IMR-90 (cell line): ENCODE measurements around the gene GPC6. TPM values are rescaled to one million over a fixed set of nuclear protein-coding genes. Genes with fewer than 3 reads are reported as not detected.
A peak's percentile ranks its signal among the peaks of the same experiment; 100 is the strongest.

Experiments
- ATAC-seq: fragments of 200-7000 bp; cut with Tn5 transposase; 2 replicates; pipeline ENCODE4 v1.9.1; 2020; ENCODE audit warnings: low read depth, mild to moderate bottlenecking, moderate library complexity
- BruUV-seq: library from RNA; stranded (reverse); fragments of 400-500 nt; replicated peaks from 2 replicates; lab custom pipeline; 2021; lab: Mats Ljungman, UMichigan
- CTCF ChIA-PET: fragments of 300-600 bp; formaldehyde crosslinking; extraction: SDS; loops from one replicate; lab custom pipeline; 2021; ENCODE audit warnings: antibody characterized with exemption; lab: Yijun Ruan, JAX
- POLR2A ChIA-PET: fragments of 300-600 bp; sonication (Branson Sonifier 250); formaldehyde crosslinking; loops from one replicate; lab custom pipeline; 2022; ENCODE audit warnings: antibody characterized with exemption; ENCODE audit not compliant: unreplicated experiment; lab: Charles Lee
- DNase-seq: peaks from one replicate; pipeline ENCODE4 v3.0.0; 2013
- H2AFZ ChIP-seq: replicated peaks from 2 replicates; pipeline ENCODE3; 2013; ENCODE audit warnings: low read length, mild to moderate bottlenecking; ENCODE audit not compliant: poor library complexity
- H2AK5ac ChIP-seq: 2 replicates; pipeline ENCODE4 v1.6.1; 2013; ENCODE audit warnings: low read depth, low read length, inconsistent platforms
- H2AK9ac ChIP-seq: replicated peaks from 2 replicates; pipeline ENCODE3; 2013; ENCODE audit warnings: mild to moderate bottlenecking, low read depth, low read length, moderate library complexity; ENCODE audit not compliant: poor library complexity
- H2BK120ac ChIP-seq: 2 replicates; pipeline ENCODE4 v1.6.1; 2013; ENCODE audit warnings: low read depth, low read length, inconsistent platforms
- H2BK15ac ChIP-seq: 3 replicates; pipeline ENCODE4 v1.6.1; 2013; ENCODE audit warnings: low read depth, low read length, inconsistent platforms
- H2BK20ac ChIP-seq: 2 replicates; pipeline ENCODE4 v1.6.1; 2013; ENCODE audit warnings: low read depth, mild to moderate bottlenecking, inconsistent platforms, low read length, moderate library complexity
- H2BK5ac ChIP-seq: 2 replicates; pipeline ENCODE4 v1.6.1; 2013; ENCODE audit warnings: mild to moderate bottlenecking, low read depth, low read length, inconsistent platforms; ENCODE audit not compliant: poor library complexity, severe bottlenecking
- H3K14ac ChIP-seq: replicated peaks from 2 replicates; pipeline ENCODE4 v1.6.1; 2013; ENCODE audit warnings: low read depth, low read length, inconsistent platforms
- H3K18ac ChIP-seq: 2 replicates; pipeline ENCODE4 v1.6.1; 2013; ENCODE audit warnings: low read depth, low read length, control low read depth
- H3K23ac ChIP-seq: 2 replicates; pipeline ENCODE4 v1.6.1; 2013; ENCODE audit warnings: low read depth, low read length, inconsistent platforms
- H3K27ac ChIP-seq: 2 replicates; pipeline ENCODE4 v1.5.1; 2013; ENCODE audit warnings: mild to moderate bottlenecking, control low read depth, low read length; ENCODE audit not compliant: insufficient read depth
- H3K27me3 ChIP-seq: 2 replicates; pipeline ENCODE4 v1.6.1; 2013; ENCODE audit warnings: low read length; ENCODE audit not compliant: control insufficient read depth, insufficient read depth
- H3K36me3 ChIP-seq: 2 replicates; pipeline ENCODE4 v1.6.1; 2013; ENCODE audit warnings: low read length, mixed read lengths; ENCODE audit not compliant: control insufficient read depth, insufficient read depth
- H3K4ac ChIP-seq: 2 replicates; pipeline ENCODE4 v1.6.1; 2013; ENCODE audit warnings: low read depth, low read length, inconsistent platforms
- H3K4me1 ChIP-seq: 2 replicates; pipeline ENCODE4 v1.6.1; 2013; ENCODE audit warnings: low read length, mixed read lengths; ENCODE audit not compliant: control insufficient read depth, insufficient read depth
- H3K4me2 ChIP-seq: 2 replicates; pipeline ENCODE4 v1.6.1; 2013; ENCODE audit warnings: low read depth, mild to moderate bottlenecking, control low read depth, low read length, moderate library complexity
- H3K4me3 ChIP-seq: 2 replicates; pipeline ENCODE4 v1.5.1; 2013; ENCODE audit warnings: low read depth, mild to moderate bottlenecking, control low read depth, low read length, moderate library complexity; ENCODE audit not compliant: insufficient read depth
- H3K56ac ChIP-seq: 2 replicates; pipeline ENCODE4 v1.6.1; 2013; ENCODE audit warnings: low read length, inconsistent platforms; ENCODE audit not compliant: insufficient read depth; ENCODE audit errors: extremely low read depth
- H3K79me1 ChIP-seq, 2 experiments: 2 replicates each; pipeline ENCODE4 v1.6.1; 2013; ENCODE audit warnings: low read length in 2 of 2, inconsistent platforms in 1 of 2, low read depth in 1 of 2
- H3K9ac ChIP-seq: 2 replicates; pipeline ENCODE4 v1.6.1; 2013; ENCODE audit warnings: low read depth, low read length, control low read depth
- H3K9me1 ChIP-seq: 2 replicates; pipeline ENCODE4 v1.6.1; 2013; ENCODE audit warnings: low read length, inconsistent platforms; ENCODE audit not compliant: insufficient read depth
- H3K9me3 ChIP-seq: 2 replicates; pipeline ENCODE4 v1.6.1; 2013; ENCODE audit warnings: low read length; ENCODE audit not compliant: control insufficient read depth, insufficient read depth
- H4K20me1 ChIP-seq: 2 replicates; pipeline ENCODE4 v1.6.1; 2013; ENCODE audit warnings: low read length, inconsistent platforms; ENCODE audit not compliant: insufficient read depth
- H4K5ac ChIP-seq: 2 replicates; pipeline ENCODE4 v1.6.1; 2013; ENCODE audit warnings: mild to moderate bottlenecking, low read depth, low read length, control low read depth
- H4K8ac ChIP-seq, 2 experiments: 2 replicates each; pipeline ENCODE4 v1.6.1; 2013; ENCODE audit warnings: low read depth in 2 of 2, low read length in 2 of 2, control low read depth in 1 of 2, inconsistent platforms in 1 of 2
- H4K91ac ChIP-seq: 2 replicates; pipeline ENCODE4 v1.6.1; 2013; ENCODE audit warnings: low read depth, low read length, inconsistent platforms; ENCODE audit not compliant: insufficient read depth
- BHLHE40 ChIP-seq: fragments of 150-350 bp; IDR thresholded peaks from 2 replicates; pipeline ENCODE4 v1.6.1; 2016; ENCODE audit warnings: mild to moderate bottlenecking, low read depth, low read length
- CEBPB ChIP-seq: IDR thresholded peaks from 2 replicates; pipeline ENCODE4 v1.6.1; 2012; ENCODE audit warnings: low read depth, low read length, improper control_type of control experiment
- ELK1 ChIP-seq: fragments of 150-350 bp; IDR thresholded peaks from 2 replicates; pipeline ENCODE4 v1.6.1; 2016; ENCODE audit warnings: low read depth, mild to moderate bottlenecking, low read length, moderate library complexity, borderline replicate concordance
- FOS ChIP-seq: fragments of 150-350 bp; IDR thresholded peaks from 2 replicates; pipeline ENCODE4 v1.6.1; 2016; ENCODE audit warnings: low read depth, low read length
- MAZ ChIP-seq: IDR thresholded peaks from 2 replicates; pipeline ENCODE4 v1.6.1; 2012; ENCODE audit warnings: low read depth, mild to moderate bottlenecking, low read length, improper control_type of control experiment, moderate library complexity, borderline replicate concordance
- MXI1 ChIP-seq: IDR thresholded peaks from 2 replicates; pipeline ENCODE4 v1.6.1; 2012; ENCODE audit warnings: low read depth, mild to moderate bottlenecking, low read length, moderate library complexity, borderline replicate concordance
- NFE2L2 ChIP-seq: fragments of 150-350 bp; IDR thresholded peaks from 2 replicates; pipeline ENCODE4 v1.6.1; 2016; ENCODE audit warnings: low read depth, mild to moderate bottlenecking, low read length
- POLR2A ChIP-seq: IDR thresholded peaks from 2 replicates; pipeline ENCODE4 v1.6.1; 2012; ENCODE audit warnings: mild to moderate bottlenecking, low read depth, low read length
- RAD21 ChIP-seq: IDR thresholded peaks from 2 replicates; pipeline ENCODE4 v1.6.1; 2012; ENCODE audit warnings: low read length, improper control_type of control experiment
- RCOR1 ChIP-seq: IDR thresholded peaks from 2 replicates; pipeline ENCODE4 v1.6.1; 2012; ENCODE audit warnings: mild to moderate bottlenecking, low read length, improper control_type of control experiment; ENCODE audit not compliant: insufficient replicate concordance
- RFX5 ChIP-seq: IDR thresholded peaks from 2 replicates; pipeline ENCODE4 v1.8.0; 2012; ENCODE audit warnings: low read depth, mild to moderate bottlenecking, low read length, moderate library complexity
- SMC3 ChIP-seq: fragments of 150-350 bp; IDR thresholded peaks from 2 replicates; pipeline ENCODE4 v1.6.1; 2016; ENCODE audit warnings: low read depth, mild to moderate bottlenecking, antibody characterized with exemption, low read length, moderate library complexity
- USF2 ChIP-seq: fragments of 150-350 bp; IDR thresholded peaks from 2 replicates; pipeline ENCODE4 v1.6.1; 2017; ENCODE audit warnings: mild to moderate bottlenecking, antibody characterized with exemption, low read length, low read depth
- dilution Hi-C: fragments of 300-500 bp; cut with HindIII; formaldehyde crosslinking; loops from one replicate; pipeline ENCODE4 v1.14.3; 2018; ENCODE audit warnings: low sequenced_read_pairs; ENCODE audit not compliant: unreplicated experiment
- in situ Hi-C: fragments of 300-500 bp; cut with MboI; formaldehyde crosslinking; loops from 3 replicates; pipeline ENCODE4 v1.14.3; 2019; ENCODE audit warnings: low sequenced_read_pairs, inconsistent platforms, mixed read lengths
- intact Hi-C: fragments of 100-400 bp; cut with micrococcal nuclease; formaldehyde crosslinking; loops from 2 replicates; pipeline ENCODE4 v1.10.0; 2022
- polyA plus RNA-seq, 3 experiments: library from polyadenylated mRNA; depleted of rRNA; stranded (reverse); fragments of >200 nt; gene quantifications; 2 replicates each; pipeline ENCODE4 v1.2.3, GENCODE V29; 2012; ENCODE audit warnings: low replicate concordance in 1 of 3
- total RNA-seq: library from RNA; depleted of rRNA; stranded (reverse); fragments of >200 nt; gene quantifications from 2 replicates; pipeline ENCODE4 v1.2.3, GENCODE V29; 2012

Gene GPC6
- total and polyA plus RNA-seq, 2 of the 4 experiments (the other 2 are of a cell fraction) = 14.9 to 39.4 TPM

- dilution Hi-C loops = no loop called here
- Histone ChIP-seq H2BK20ac (no peak overlapping the region; the same call in 1 of the 2 replicates), H3K23ac (no peak overlapping the region), H3K56ac (no peak overlapping the region), H3K36me3 (no peaks in the 10 kb centered on the region), H3K4ac (no peak overlapping the region), H2AK5ac (no peak overlapping the region), H3K9me3 (no peaks in the 10 kb centered on the region), H3K14ac (no peak overlapping the region), H3K9me1 (0 out of 2 replicates have a peak, but pooled peaks cover 5% of the 10 kb centered on the region), H2BK120ac (no peak overlapping the region), H3K4me2 (no peak overlapping the region), H2AK9ac (no peak overlapping the region), H2AFZ (no peak overlapping the region), H2BK5ac (no peak overlapping the region), H3K27me3 (no peaks in the 10 kb centered on the region), H4K5ac (no peak overlapping the region), H4K8ac (no peak overlapping the region), H3K4me1 (no peaks in the 10 kb centered on the region), H3K27ac (no peak overlapping the region), H3K4me3 (no peak overlapping the region), H4K91ac (no peak overlapping the region), H3K79me1 (no peaks in the 10 kb centered on the region), H3K18ac (no peak overlapping the region), H2BK15ac (no peak overlapping the region), H4K20me1 (no peaks in the 10 kb centered on the region), H3K9ac (no peak overlapping the region)
- CTCF ChIA-PET = no interaction called here
- DNase-seq (peak; percentile 75), ATAC-seq (peak; percentile 43; the same call in 1 of the 2 replicates)
- POLR2A ChIA-PET = no interaction called here
- no TSS peak for BruUV-seq
- TF ChIP-seq CEBPB (no peak), RFX5 (no peak), USF2 (no peak), SMC3 (no peak), MAZ (no peak), BHLHE40 (no peak), POLR2A (no peak), ELK1 (no peak), NFE2L2 (no peak), MXI1 (no peak), FOS (no peak), RAD21 (no peak), RCOR1 (no peak)
- in situ Hi-C loops = no loop called here
- intact Hi-C loops = loop anchor here (10.0 kb wide), 1 partner anchor 678 kb away; no protein-coding TSS in a partner anchor
These were observed 460.7 kb downstream of the GPC6 start for GRCh38 chr13:93687261-93687660.
